ENCODE results near the gene JAZF1. TPM values are rescaled to one million over a fixed set of nuclear protein-coding genes. Genes with fewer than 3 reads are reported as not detected.
"Not testable (repeated sequence)": the region's sequence is repeated elsewhere in the genome, so short reads cannot be mapped to it uniquely, and the experiment has no call there.

Gene JAZF1
- total RNA-seq, 1 donor from 2014 or later, result 3.1 TPM

GRCh38 chr7:28018020-28018419, 162.6 kb downstream of the JAZF1 start:
- no peak for DNase-seq (ENCODE audit: low read depth, low spot score)
- peaks cover 3% of the 10 kb centered on the region for H3K9me3 Mint-ChIP-seq
- H3K4me1 Mint-ChIP-seq, result no peaks in the 10 kb centered on the region
- H3K27me3 Mint-ChIP-seq (ENCODE audit: low read depth), result peaks cover 27% of the 10 kb centered on the region
- no peak overlapping the region for H3K4me3 Mint-ChIP-seq
- TF ChIP-seq CTCF (conservative IDR thresholded peaks at IDR 0.05), result no peak
- no peak overlapping the region for H3K27ac Mint-ChIP-seq (ENCODE audit: unreplicated experiment)
- no peaks in the 10 kb centered on the region for H3K36me3 Mint-ChIP-seq (ENCODE audit: low read depth)

GRCh38 chr7:28017372-28017771, 163.2 kb downstream of the JAZF1 start:
- peaks cover 27% of the 10 kb centered on the region for H3K27me3 Mint-ChIP-seq (ENCODE audit: low read depth)
- no peaks in the 10 kb centered on the region for H3K36me3 Mint-ChIP-seq (ENCODE audit: low read depth)
- peaks cover 3% of the 10 kb centered on the region for H3K9me3 Mint-ChIP-seq
- no peaks in the 10 kb centered on the region for H3K4me1 Mint-ChIP-seq
- TF ChIP-seq CTCF (conservative IDR thresholded peaks at IDR 0.05), result no peak
- no peak overlapping the region for H3K4me3 Mint-ChIP-seq
- DNase-seq (ENCODE audit: low read depth, low spot score), result no peak
- no peak overlapping the region for H3K27ac Mint-ChIP-seq (ENCODE audit: unreplicated experiment)

GRCh38 chr7:28016297-28016696, 164.3 kb downstream of the JAZF1 start:
- Mint-ChIP-seq H3K4me3 (no peak overlapping the region), H3K27me3 (ENCODE audit: low read depth) (peaks cover 22% of the 10 kb centered on the region), H3K9me3 (peaks cover 3% of the 10 kb centered on the region), H3K36me3 (ENCODE audit: low read depth) (no peaks in the 10 kb centered on the region), H3K4me1 (no peaks in the 10 kb centered on the region), H3K27ac (ENCODE audit: unreplicated experiment) (no peak overlapping the region)
- no peak for DNase-seq (ENCODE audit: low read depth, low spot score)
- TF ChIP-seq CTCF (conservative IDR thresholded peaks at IDR 0.05), result no peak

- Mint-ChIP-seq H3K27me3 (ENCODE audit: low read depth) (peaks cover 20% of the 10 kb centered on the region), H3K27ac (ENCODE audit: unreplicated experiment) (no peak overlapping the region), H3K4me1 (no peaks in the 10 kb centered on the region), H3K36me3 (ENCODE audit: low read depth) (no peaks in the 10 kb centered on the region), H3K9me3 (peaks cover 3% of the 10 kb centered on the region), H3K4me3 (no peak overlapping the region)
- TF ChIP-seq CTCF (conservative IDR thresholded peaks at IDR 0.05), result no peak
- no peak for DNase-seq (ENCODE audit: low read depth, low spot score)
Observed at GRCh38 chr7:28015169-28015568, 165.4 kb downstream of the JAZF1 start.

GRCh38 chr7:28014340-28014739, 166.3 kb downstream of the JAZF1 start:
- H3K4me3 Mint-ChIP-seq; H3K27ac Mint-ChIP-seq (ENCODE audit: unreplicated experiment); H3K9me3 Mint-ChIP-seq; H3K36me3 Mint-ChIP-seq (ENCODE audit: low read depth); H3K4me1 Mint-ChIP-seq; DNase-seq (ENCODE audit: low read depth, low spot score): not testable (repeated sequence)
- peaks cover 15% of the 10 kb centered on the region for H3K27me3 Mint-ChIP-seq (ENCODE audit: low read depth)

GRCh38 chr7:28013441-28013840, 167.2 kb downstream of the JAZF1 start:
- Mint-ChIP-seq H3K4me3 (no peak overlapping the region), H3K27ac (ENCODE audit: unreplicated experiment) (no peak overlapping the region), H3K27me3 (ENCODE audit: low read depth) (peaks cover 12% of the 10 kb centered on the region), H3K36me3 (ENCODE audit: low read depth) (no peaks in the 10 kb centered on the region), H3K4me1 (no peaks in the 10 kb centered on the region), H3K9me3 (peaks cover 3% of the 10 kb centered on the region)
- TF ChIP-seq CTCF (conservative IDR thresholded peaks at IDR 0.05), result no peak
- DNase-seq (ENCODE audit: low read depth, low spot score), result no peak
